Renal pelvis (tissue), 12 donors: ENCODE measurements around the gene GALNT1. TPM values are rescaled to one million over a fixed set of nuclear protein-coding genes. Genes with fewer than 3 reads are reported as not detected.
"Not testable (repeated sequence)": the region's sequence is repeated elsewhere in the genome, so short reads cannot be mapped to it uniquely, and the experiment has no call there.

ENCODE experiments used
- DNase-seq: peaks from one replicate; pipeline ENCODE4 v3.0.0-alpha.2; 2013
- long read RNA-seq, 16 experiments: transcript quantifications; one replicate each; lab custom pipeline, GENCODE V29; 2026
- polyA plus RNA-seq, 3 donors: library from polyadenylated mRNA; unstranded; fragments of 120-200 nt; gene quantifications; one replicate each; pipeline ENCODE4 v1.2.1, GENCODE V29; 2013; ENCODE audit not compliant: insufficient read length in 3 of 3

GALNT1 gene
- polyA plus RNA-seq: 10 to 100 TPM; 56.2 to 63.1 (median 59.7) TPM
- long read RNA-seq, donor 1, partial matches to known transcripts: 33 of 44 reads
- long read RNA-seq, donor 1, other reads (novel, unspliced or antisense): 11 of 44 reads
- long read RNA-seq, donor 2, partial matches to known transcripts: 14 of 15 reads
- long read RNA-seq, donor 2, other reads (novel, unspliced or antisense): 0 of 15 reads
- long read RNA-seq, donor 3, partial matches to known transcripts: 45 of 53 reads
- long read RNA-seq, donor 3, other reads (novel, unspliced or antisense): 7 of 53 reads
- long read RNA-seq, donor 4, partial matches to known transcripts: 39 of 39 reads
- long read RNA-seq, donor 4, other reads (novel, unspliced or antisense): 0 of 39 reads
- long read RNA-seq, donor 5, partial matches to known transcripts: 0 of 1 reads
- long read RNA-seq, donor 5, other reads (novel, unspliced or antisense): 0 of 1 reads
- long read RNA-seq, donor 6, partial matches to known transcripts: 0 of 11 reads
- long read RNA-seq, donor 6, other reads (novel, unspliced or antisense): 7 of 11 reads
- long read RNA-seq, donor 7, partial matches to known transcripts: 91 of 96 reads
- long read RNA-seq, donor 7, other reads (novel, unspliced or antisense): 0 of 96 reads
- long read RNA-seq, donor 8, partial matches to known transcripts: 0 of 2 reads
- long read RNA-seq, donor 8, other reads (novel, unspliced or antisense): 0 of 2 reads
- long read RNA-seq, donor 9, partial matches to known transcripts: 7 of 27 reads
- long read RNA-seq, donor 9, other reads (novel, unspliced or antisense): 17 of 27 reads
- long read RNA-seq, donor 10, partial matches to known transcripts: 12 of 12 reads
- long read RNA-seq, donor 10, other reads (novel, unspliced or antisense): 0 of 12 reads
- long read RNA-seq, donor 11, partial matches to known transcripts: 0 of 10 reads
- long read RNA-seq, donor 11, other reads (novel, unspliced or antisense): 9 of 10 reads
- long read RNA-seq, donor 12, partial matches to known transcripts: 9 of 27 reads
- long read RNA-seq, donor 12, other reads (novel, unspliced or antisense): 12 of 27 reads
- long read RNA-seq, donor 13, partial matches to known transcripts: 7 of 8 reads
- long read RNA-seq, donor 13, other reads (novel, unspliced or antisense): 0 of 8 reads
- long read RNA-seq, donor 14: 0 reads
- long read RNA-seq, donor 15: 0 reads
- long read RNA-seq, donor 16, partial matches to known transcripts: 0 of 8 reads
- long read RNA-seq, donor 16, other reads (novel, unspliced or antisense): 6 of 8 reads

DNA sequence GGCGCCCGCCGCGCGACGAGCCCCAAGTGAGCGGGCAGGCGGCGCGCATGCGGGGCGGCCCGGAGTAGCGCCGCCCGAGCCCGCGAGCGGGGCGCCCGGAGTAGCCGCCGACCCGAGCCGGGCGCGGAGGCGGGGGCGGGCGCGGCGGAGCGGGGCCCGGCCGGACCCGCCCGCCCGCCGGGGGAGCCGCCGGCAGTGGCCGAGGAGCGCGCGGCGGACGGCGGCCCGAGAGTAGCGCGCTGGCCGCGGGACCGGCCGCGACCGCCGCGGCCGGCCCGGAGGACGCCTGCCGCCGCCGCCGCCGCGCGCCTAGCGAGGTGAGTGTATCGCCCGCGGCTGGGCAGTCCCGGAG lies at the start of gene GALNT1:
GALNT1 (plus strand) TSS at position 195 of the 352 bp plus-strand sequence. CDS start 72,923 bp downstream, outside the sequence.
- no peak for DNase-seq

DNA sequence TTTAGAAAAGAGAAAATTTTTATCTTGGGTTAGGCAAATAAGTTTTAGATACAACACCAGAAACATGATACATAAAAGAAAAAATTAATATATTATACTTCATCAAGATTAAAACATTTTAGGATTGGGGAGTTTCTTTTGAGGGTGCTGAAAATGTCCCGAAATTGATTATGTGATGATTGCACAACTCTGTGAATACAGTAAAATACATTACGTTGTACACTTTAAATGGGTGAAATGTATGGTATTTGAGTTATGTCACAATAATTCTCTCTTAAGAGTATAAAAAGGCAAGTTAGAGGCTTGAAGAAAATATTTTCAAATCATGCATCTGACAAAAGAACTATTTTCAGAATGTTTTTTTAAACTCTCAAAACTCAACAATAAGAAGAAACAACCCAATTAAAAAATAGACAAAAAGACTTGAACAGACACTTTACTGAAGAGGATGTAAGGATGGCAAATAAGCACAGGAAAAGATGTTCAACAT lies 47.6 kb upstream of the GALNT1 start:
- DNase-seq: no peak

DNA sequence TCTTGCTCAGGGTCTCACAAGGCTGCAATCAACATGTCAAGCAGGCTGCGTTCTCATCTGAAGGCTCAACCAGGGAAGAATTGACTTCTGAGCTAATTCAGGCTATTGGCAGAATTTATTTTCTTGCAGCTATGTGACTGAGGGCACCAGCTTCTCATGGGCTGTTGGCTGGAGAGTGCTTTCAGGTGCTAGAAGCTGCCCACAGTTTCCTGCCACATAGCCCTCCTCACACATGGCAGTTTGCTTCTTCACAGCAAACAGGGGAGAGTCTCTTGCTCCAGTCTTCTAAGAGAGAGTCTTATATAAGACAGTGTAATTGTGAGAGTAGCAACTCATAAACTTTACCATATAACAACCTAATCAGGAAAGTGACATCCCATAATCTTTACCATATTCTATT lies 46.2 kb upstream of the GALNT1 start:
- no peak for DNase-seq

DNA sequence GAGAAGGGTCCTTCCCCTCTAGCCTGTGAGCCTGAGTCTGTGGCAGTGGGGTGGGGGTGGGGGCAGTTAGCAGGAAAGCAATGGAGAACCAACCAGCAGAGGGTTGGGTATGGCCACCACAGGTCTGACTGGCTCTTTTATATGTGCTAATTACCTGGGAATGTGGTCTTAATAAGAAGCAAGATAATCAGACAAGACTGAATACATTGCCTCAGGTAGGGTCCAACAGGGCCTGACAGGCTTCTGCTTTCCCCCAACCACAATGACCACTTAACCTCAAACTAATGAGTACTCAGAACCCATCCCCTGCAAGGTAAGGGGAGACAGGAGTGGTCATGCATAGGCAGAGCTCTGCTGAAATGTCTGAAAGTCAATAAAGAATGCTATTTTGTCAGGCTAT lies 39.2 kb upstream of the GALNT1 start:
- no peak for DNase-seq

DNA sequence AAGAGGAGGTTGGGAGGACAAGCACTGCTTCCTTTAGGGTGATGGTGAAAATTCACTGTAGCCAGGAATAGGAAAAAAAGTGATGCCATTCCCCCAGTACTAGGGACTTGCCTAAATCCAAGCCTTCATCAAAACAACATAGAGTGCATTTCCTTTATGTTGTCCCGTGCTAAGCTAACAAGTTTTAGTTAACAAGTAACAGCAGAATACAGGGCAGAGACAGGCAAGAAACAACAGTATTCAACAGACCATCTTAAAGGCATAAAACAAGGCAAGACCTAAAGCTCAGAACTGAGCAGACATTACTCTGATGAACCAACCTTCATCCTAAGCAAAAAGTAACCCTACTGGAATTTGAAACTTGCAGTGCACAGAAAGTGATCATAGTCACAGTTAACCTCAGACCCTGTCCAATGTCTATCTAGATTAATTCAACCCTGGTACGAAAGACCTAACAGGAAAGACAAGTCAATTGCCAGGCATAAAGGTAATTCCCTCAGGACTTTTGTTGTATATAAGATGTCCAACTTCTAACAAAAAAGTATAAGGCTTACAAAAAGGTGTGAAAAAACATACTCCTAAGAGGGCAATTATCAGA lies 34.4 kb upstream of the GALNT1 start:
- DNase-seq: no peak

DNA sequence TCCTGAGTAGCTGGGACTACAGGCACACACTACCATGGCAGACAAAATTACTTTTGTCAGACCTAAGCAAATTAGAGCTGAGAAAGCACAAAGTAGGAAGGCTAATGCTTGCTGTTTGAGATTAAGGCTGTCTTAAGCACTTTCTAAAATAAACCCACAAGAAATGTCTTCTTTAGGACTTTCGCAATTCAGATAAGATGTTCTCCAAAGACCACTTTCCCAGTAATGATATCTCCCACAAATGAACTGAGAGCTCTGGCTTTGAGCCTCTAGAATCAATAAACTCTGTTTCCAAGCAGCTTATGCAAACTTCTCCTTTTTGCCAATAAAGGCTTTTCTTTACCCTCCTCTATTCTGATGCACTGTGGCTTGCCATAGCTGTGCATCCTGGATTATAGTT lies 32.0 kb upstream of the GALNT1 start:
- no peak for DNase-seq

DNA sequence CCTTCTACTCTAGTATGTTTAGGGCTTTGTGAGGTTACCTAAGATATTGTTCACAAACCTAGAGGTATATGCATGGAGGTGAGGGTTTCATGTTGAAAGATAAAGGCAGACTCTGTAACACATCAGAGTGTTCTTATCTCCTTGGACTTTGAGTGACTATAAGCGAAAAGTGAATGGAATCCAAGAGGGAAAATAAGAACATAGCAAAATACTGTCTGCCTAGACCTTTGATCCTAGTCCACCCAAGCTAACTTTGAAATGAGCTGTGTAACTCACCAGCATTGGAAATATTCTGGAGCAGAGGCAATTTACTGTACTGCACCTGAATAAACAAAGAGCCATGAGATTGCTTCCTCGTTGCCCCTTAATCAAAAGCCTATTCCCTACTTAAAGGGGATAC lies 28.2 kb upstream of the GALNT1 start:
- no peak for DNase-seq

DNA sequence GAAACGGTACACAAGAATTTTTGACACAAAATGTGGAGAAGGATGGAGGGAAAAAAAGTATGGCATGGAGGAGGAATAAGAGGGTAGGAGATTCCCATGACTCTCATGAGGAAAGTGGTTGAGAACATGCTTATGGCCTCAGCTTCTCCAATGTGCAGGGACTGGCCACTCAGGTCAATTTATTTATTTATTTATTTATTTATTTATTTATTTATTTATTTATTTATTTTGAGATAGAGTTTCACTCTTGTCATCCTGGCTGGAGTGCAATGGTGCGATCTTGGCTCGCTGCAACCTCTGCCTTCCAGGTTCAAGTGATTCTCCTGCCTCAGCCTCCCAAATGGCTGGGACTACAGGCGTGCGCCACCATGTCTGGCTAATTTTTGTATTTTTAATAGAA lies 26.0 kb upstream of the GALNT1 start:
- not testable (repeated sequence) for DNase-seq

DNA sequence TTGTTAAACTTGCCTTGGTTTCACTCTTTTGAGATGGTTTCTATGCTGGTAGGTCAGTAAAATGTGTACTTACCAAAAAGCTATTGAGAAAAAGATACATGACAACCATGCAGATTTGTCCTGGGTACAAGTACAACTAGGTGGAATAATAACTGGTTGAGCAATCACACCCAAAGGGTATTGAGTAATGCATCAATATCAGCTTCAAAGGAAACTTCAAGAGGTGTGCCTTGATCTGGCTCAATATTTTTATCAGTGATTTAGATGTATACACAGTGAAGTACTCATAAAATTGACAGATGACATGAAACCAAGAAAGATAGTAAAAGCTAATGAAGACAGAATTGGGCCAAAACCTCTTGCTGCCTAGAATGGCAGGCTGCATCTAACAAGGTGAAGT lies 21.7 kb upstream of the GALNT1 start:
- DNase-seq: no peak

DNA sequence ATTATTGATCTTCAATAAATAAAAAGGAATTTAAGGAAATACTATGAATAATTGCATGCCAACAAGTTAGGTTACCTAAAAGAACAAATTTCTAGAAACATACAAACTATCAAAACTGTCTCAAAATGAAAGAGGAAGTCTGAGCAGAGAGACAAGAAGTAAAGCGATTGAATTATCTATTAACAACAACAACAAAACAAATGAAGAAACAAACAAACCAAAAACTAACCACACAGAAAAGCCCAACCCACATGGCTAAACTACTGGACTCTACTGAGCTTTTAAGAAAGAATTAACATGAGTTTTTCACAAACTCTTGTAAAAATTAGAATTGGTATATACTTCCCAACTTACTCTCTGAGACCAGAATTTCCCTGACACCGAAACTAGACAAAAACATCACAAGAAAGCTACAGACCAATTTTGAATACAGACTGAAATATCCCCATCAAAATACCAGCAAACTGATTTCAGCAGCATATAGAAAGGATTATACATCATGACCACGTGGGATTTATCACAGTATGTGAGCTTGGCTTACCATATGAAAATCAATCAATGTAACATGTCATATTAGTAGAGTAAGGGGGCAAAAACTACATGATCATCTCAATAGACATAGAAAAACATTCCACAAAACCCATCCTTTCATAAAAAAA lies 16.6 kb upstream of the GALNT1 start:
- no peak for DNase-seq

DNA sequence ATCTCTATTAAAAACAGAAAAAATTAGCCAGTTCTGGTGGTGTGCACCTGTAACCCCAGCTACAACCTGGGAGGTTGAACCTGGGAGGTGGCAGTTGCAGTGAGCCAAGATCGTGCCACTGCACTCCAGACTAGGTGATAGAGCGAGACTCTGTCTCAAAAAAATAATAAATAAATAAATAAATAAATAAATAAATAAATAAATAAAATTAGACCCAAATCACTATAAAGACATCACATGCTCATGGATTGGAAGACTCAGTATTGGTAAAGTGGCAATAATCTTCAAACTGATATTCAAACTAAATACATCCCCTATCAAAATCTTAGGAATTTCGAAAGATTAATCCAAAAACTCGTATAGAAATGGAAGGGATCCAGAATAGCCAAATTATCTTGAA lies 15.5 kb upstream of the GALNT1 start:
- no peak for DNase-seq

DNA sequence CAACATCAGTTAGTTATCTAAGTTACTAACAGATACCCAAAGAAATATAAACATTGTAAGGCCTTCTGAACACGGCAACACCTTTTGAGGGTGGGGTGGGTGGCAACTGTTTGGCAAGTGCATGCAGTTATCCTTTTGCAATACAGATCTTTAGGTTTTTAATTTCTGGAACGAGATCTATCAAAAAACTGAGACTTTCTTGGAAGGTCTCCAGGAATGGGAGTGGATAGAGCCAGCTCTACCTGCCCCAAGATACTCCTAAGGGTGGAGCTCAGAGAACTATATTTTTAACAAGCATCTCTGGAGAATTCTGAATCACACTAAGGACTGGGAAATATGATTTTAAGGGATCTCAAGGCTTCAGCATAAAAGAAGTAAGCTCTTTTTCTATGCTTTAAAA lies 11.4 kb upstream of the GALNT1 start:
- DNase-seq: no peak

DNA sequence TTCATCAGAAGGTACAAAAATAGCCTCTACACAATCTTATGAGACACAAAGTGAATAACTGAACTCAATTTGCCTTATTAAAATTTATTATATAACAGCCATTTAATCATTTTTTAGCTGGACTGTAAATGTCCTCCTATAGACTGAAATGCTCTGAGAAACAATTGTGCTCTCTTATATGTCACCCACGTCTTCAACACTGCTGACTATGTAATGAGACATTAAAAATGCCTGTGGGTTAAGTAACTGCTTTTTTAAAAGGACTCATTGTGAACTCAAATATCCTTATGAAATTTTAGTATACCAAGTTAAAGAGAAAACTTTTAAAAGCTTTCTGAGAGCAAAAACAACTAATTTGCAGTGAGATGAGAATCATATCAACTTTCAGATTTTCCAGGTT lies 10.4 kb upstream of the GALNT1 start:
- DNase-seq: no peak

DNA sequence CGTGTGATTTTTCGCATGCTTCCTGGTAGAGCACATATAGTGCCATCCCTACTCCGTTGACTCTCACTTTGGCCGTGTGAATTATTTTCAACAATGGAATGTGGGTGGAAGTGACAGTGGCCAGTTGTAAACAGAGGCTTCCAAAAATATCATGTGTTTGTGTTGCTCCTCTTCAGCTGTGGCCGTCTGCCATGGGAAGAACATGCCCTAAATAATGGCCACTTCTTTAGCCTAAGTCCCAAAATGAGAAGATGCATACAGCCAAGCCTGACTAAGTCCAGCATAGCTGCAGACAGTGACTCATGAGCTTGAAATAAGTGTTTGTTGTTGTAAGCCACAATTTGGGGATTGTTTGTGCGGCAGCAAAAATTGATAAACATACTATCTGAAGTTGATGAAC lies 8.9 kb upstream of the GALNT1 start:
- DNase-seq: no peak

DNA sequence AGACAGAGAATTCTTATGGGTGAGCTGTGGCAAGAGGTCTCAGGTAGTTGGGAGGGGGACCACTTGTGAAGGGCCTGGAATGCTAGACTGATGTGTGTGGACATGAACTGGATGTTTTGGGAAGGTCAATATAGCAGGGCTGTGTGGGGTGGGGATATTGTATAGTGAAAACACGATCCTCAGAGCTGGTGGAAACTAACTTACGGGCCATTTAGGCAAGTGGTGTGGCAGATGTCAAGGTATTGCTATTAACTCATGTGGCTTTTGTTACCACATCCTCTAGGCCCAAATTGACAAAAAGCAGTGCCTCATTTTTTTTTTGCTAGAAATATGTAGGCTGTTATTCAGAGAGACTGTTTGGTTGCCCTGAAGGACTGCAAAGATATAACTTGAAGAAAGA lies 8.0 kb upstream of the GALNT1 start:
- no peak for DNase-seq

DNA sequence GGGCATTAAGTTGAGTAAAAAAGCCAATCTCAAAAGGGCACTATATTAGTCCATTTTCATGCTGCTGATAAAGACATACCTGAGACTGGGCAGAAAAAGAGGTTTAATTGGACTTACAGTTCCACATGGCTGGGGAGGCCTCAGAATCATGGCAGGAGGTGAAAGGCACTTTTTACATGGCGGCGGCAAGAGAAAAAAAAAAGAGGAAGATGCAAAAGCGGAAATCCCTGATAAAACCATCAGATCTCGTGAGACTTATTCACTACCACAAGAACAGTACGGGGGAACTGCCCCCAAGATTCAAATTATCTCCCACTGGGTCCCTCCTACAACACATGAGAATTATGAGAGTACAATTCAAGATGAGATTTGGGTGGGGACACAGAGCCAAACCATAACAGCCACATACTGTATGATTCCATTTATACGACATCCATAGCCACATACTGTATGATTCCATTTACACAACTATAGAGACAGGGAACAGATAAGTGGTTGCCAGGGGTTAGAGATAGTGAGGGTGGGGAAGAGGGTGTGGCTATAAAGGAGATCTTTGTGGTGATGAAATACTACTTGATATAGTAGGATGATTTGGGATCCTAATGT lies 5.2 kb upstream of the GALNT1 start:
- not testable (repeated sequence) for DNase-seq

DNA sequence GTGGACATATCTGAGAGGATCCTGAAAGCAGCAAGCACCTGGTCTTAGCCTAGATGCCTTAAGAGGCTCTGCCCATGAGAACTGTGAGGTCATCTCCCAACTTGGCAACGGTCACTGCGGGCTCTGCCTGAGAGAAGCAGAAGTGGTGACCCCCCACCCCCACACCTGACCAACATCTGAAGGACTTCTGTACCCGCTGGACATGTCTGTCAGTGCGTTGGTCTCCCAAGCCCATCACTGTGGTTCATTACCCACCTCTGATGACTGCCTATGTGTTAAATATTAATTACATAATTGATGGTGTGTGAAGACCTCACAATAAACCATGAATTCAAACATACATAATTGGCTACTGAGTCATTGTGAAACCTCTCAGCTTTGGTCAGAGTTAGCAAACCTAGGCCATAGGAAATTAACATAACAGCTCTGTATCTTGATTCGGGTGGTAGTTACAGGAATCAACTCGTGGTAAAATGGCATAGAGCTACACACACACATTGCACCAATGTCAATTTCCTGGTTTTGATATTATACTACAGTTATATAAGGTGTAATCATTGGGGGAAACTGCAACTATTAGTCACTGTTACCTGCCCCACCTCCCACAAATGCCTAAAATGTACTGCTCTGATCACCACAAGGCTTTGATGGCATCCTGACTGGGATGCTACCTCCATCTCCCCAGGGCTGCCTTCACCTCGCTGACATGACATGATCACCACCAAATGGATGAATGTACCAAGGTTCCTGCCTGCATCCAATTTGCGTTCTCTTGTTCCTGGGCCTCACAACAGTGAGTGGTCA lies 4.3 kb upstream of the GALNT1 start:
- DNase-seq: no peak

DNA sequence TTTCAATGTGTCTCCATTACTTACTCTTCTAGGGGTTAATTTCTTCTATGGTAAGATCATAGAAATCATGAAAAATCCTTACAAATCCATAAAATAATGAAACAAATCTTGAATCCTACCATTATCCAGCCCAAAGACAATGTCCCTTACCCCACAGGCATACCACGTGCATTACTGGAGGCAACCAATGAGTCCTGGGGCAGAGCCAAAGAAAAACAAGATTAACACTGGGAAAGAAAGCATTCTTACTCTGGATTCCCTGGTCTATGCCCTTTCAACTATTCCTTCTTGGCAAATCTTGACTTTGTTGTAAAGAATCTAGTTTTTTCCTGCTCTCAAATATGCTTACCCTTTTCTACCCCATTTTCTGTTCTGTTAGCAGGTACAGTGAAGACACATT lies 3.1 kb upstream of the GALNT1 start:
- DNase-seq: no peak

DNA sequence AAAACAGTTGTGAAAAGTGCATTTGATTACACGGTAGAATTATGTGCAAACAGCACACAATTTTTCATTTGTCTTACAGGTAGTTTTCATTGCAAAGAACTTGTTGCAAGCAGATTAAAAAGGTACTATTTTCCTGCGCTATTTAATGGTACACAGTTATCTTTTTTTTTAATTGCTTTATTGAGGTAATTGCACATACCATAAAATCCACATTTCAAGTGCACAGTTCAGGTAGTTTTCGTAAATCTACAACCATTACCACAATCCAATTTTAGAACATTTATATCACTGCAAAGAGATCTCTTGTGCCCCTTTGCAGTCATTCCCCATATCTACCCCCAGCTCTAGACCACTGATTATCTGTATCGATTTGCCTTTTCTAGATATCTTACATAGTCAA lies 2.6 kb upstream of the GALNT1 start:
- no peak for DNase-seq
